Stomach (tissue), 4 donors: ENCODE data around the gene PRKACB.

Experiments used
- EP300 ChIP-seq: sonication (generic); formaldehyde crosslinking; IDR thresholded peaks from one replicate; pipeline ENCODE4 v1.6.1; 2017; ENCODE audit warnings: antibody characterized with exemption
- POLR2A ChIP-seq, 4 donors: fragments of 450-650 bp; IDR thresholded peaks; one replicate each; pipeline ENCODE4 v1.6.1; 2016; ENCODE audit warnings: antibody characterized with exemption in 4 of 4, control low read depth in 2 of 4, mild to moderate bottlenecking in 1 of 4, moderate library complexity in 1 of 4
- TF ChIP-seq, protein P1 (sequence below), 7 experiments: fragments of 450-650 bp in 4 of 7; fragments of 200-600 bp in 3 of 7; sonication (generic) in 3 of 7; IDR thresholded peaks; one replicate each; pipeline ENCODE4 v1.5.1; 2016 to 2019; ENCODE audit warnings: antibody characterized with exemption in 7 of 7, control low read depth in 2 of 7, mild to moderate bottlenecking in 1 of 7

GRCh38 chr1:84152649-84153056 is 8.6 kb downstream of the PRKACB start:
- TF ChIP-seq, protein P1, sequence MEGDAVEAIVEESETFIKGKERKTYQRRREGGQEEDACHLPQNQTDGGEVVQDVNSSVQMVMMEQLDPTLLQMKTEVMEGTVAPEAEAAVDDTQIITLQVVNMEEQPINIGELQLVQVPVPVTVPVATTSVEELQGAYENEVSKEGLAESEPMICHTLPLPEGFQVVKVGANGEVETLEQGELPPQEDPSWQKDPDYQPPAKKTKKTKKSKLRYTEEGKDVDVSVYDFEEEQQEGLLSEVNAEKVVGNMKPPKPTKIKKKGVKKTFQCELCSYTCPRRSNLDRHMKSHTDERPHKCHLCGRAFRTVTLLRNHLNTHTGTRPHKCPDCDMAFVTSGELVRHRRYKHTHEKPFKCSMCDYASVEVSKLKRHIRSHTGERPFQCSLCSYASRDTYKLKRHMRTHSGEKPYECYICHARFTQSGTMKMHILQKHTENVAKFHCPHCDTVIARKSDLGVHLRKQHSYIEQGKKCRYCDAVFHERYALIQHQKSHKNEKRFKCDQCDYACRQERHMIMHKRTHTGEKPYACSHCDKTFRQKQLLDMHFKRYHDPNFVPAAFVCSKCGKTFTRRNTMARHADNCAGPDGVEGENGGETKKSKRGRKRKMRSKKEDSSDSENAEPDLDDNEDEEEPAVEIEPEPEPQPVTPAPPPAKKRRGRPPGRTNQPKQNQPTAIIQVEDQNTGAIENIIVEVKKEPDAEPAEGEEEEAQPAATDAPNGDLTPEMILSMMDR (IDR thresholded peaks at IDR 0.05): no peak
- no peak for TF ChIP-seq POLR2A (IDR thresholded peaks at IDR 0.05)
- TF ChIP-seq EP300: no peak
